Activated T-helper 17 cell treated with anti-CD3 and anti-CD28 coated beads, Interleukin-2, amount 50 U/mL, for 72 hours (primary cell): ENCODE data around the gene OR6V1. TPM values are rescaled to one million over a fixed set of nuclear protein-coding genes. Genes with fewer than 3 reads are reported as not detected.
"Not testable (repeated sequence)": the region's sequence is repeated elsewhere in the genome, so short reads cannot be mapped to it uniquely, and the experiment has no call there.

Experiments used
- ATAC-seq: fragments of 150-1000 bp; cut with Tn5 transposase; replicated peaks from 2 replicates; pipeline ENCODE4 v1.10.0; 2021; ENCODE audit warnings: mild to moderate bottlenecking, moderate library complexity
- H3K27ac Mint-ChIP-seq: one replicate; pipeline ENCODE4 v1.8.0; 2022; ENCODE audit warnings: mixed read lengths
- H3K27me3 Mint-ChIP-seq: one replicate; pipeline ENCODE4 v1.8.0; 2022; ENCODE audit warnings: mixed read lengths
- H3K36me3 Mint-ChIP-seq: one replicate; pipeline ENCODE4 v1.8.0; 2022; ENCODE audit warnings: low read depth, mild to moderate bottlenecking, mixed read lengths
- H3K4me1 Mint-ChIP-seq: one replicate; pipeline ENCODE4 v1.8.0; 2022; ENCODE audit warnings: mixed read lengths
- H3K4me3 Mint-ChIP-seq: one replicate; pipeline ENCODE4 v1.8.0; 2022; ENCODE audit warnings: mild to moderate bottlenecking, mixed read lengths
- H3K9me3 Mint-ChIP-seq: one replicate; pipeline ENCODE4 v1.8.0; 2022; ENCODE audit warnings: mixed read lengths
- total RNA-seq, 2 donors: library from RNA; stranded (reverse); gene quantifications; one replicate each; pipeline ENCODE4 v1.2.3, GENCODE V29; 2022

The OR6V1 gene
- total RNA-seq, 2 donors from 2014 or later: not detected

GRCh38 chr7:143055754-143056153 is 3.6 kb downstream of the OR6V1 start:
- no peak for ATAC-seq
- H3K4me3 Mint-ChIP-seq: no peak overlapping the region
- no peaks in the 10 kb centered on the region for H3K4me1 Mint-ChIP-seq
- H3K27ac Mint-ChIP-seq: no peak overlapping the region
- H3K9me3 Mint-ChIP-seq: no peaks in the 10 kb centered on the region
- H3K27me3 Mint-ChIP-seq: peaks cover 30% of the 10 kb centered on the region
- H3K36me3 Mint-ChIP-seq: no peaks in the 10 kb centered on the region

GRCh38 chr7:143063741-143064140 is 11.6 kb downstream of the OR6V1 start:
- ATAC-seq: no peak
- peaks cover 5% of the 10 kb centered on the region for H3K9me3 Mint-ChIP-seq
- H3K27me3 Mint-ChIP-seq: peaks cover 11% of the 10 kb centered on the region
- H3K27ac Mint-ChIP-seq: no peak overlapping the region
- no peak overlapping the region for H3K4me3 Mint-ChIP-seq
- no peaks in the 10 kb centered on the region for H3K36me3 Mint-ChIP-seq
- no peaks in the 10 kb centered on the region for H3K4me1 Mint-ChIP-seq

- Mint-ChIP-seq H3K36me3 (no peaks in the 10 kb centered on the region), H3K4me1 (no peaks in the 10 kb centered on the region), H3K4me3 (no peak overlapping the region), H3K27me3 (peaks cover 15% of the 10 kb centered on the region), H3K9me3 (no peaks in the 10 kb centered on the region), H3K27ac (no peak overlapping the region)
- ATAC-seq: no peak
These were observed 16.3 kb downstream of the OR6V1 start for GRCh38 chr7:143068446-143068845.

GRCh38 chr7:143069912-143070500 is 17.9 kb downstream of the OR6V1 start:
- Mint-ChIP-seq H3K4me3 (no peak overlapping the region), H3K36me3 (no peaks in the 10 kb centered on the region), H3K27me3 (peaks cover 18% of the 10 kb centered on the region), H3K4me1 (no peaks in the 10 kb centered on the region), H3K27ac (no peak overlapping the region), H3K9me3 (no peaks in the 10 kb centered on the region)
- no peak for ATAC-seq

- no peak for ATAC-seq
- Mint-ChIP-seq H3K9me3 (no peaks in the 10 kb centered on the region), H3K36me3 (no peaks in the 10 kb centered on the region), H3K27me3 (peaks cover 39% of the 10 kb centered on the region), H3K27ac (no peak overlapping the region), H3K4me3 (no peak overlapping the region), H3K4me1 (no peaks in the 10 kb centered on the region)
These were observed 21.4 kb downstream of the OR6V1 start for GRCh38 chr7:143073556-143073955.

GRCh38 chr7:143074141-143074540 is 22.0 kb downstream of the OR6V1 start:
- ATAC-seq: no peak
- Mint-ChIP-seq H3K9me3 (no peaks in the 10 kb centered on the region), H3K27ac (no peak overlapping the region), H3K27me3 (peaks cover 45% of the 10 kb centered on the region), H3K4me1 (no peaks in the 10 kb centered on the region), H3K4me3 (no peak overlapping the region), H3K36me3 (no peaks in the 10 kb centered on the region)

DNA sequence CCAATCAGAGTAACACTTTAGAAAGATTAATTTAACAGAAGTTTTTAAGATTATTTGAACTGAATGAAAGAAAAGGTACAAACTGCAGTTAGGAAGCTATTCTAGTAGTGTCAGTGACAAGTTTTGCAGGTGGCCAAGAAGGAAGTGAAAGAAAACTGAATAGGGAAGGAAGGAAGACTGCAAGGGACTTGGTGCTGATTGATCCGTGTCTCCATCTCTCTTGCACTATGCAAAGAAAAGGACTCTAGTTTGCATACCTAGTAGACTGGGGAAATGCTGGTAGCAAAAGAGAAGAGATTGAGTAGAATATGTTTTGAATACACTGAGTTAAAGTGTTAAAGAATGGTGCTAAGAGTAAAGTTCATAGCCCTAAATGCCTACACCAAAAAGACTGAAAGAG is 33.0 kb downstream of the OR6V1 start:
- peaks cover 39% of the 10 kb centered on the region for H3K27me3 Mint-ChIP-seq
- no peaks in the 10 kb centered on the region for H3K36me3 Mint-ChIP-seq
- H3K4me3 Mint-ChIP-seq: no peak overlapping the region
- no peaks in the 10 kb centered on the region for H3K4me1 Mint-ChIP-seq
- H3K27ac Mint-ChIP-seq: no peak overlapping the region
- peaks cover 14% of the 10 kb centered on the region for H3K9me3 Mint-ChIP-seq
- no peak for ATAC-seq

- not testable (repeated sequence) for H3K4me1 Mint-ChIP-seq, ATAC-seq, H3K27ac Mint-ChIP-seq, H3K4me3 Mint-ChIP-seq, H3K36me3 Mint-ChIP-seq
- Mint-ChIP-seq H3K9me3 (peaks cover 13% of the 10 kb centered on the region), H3K27me3 (peaks cover 39% of the 10 kb centered on the region)
These were observed 33.5 kb downstream of the OR6V1 start for GRCh38 chr7:143085610-143086009.

GRCh38 chr7:143088549-143089231 is 36.5 kb downstream of the OR6V1 start:
- not testable (repeated sequence) for H3K27ac Mint-ChIP-seq, H3K4me3 Mint-ChIP-seq, H3K4me1 Mint-ChIP-seq, H3K36me3 Mint-ChIP-seq, H3K9me3 Mint-ChIP-seq, ATAC-seq
- peaks cover 25% of the 10 kb centered on the region for H3K27me3 Mint-ChIP-seq

DNA sequence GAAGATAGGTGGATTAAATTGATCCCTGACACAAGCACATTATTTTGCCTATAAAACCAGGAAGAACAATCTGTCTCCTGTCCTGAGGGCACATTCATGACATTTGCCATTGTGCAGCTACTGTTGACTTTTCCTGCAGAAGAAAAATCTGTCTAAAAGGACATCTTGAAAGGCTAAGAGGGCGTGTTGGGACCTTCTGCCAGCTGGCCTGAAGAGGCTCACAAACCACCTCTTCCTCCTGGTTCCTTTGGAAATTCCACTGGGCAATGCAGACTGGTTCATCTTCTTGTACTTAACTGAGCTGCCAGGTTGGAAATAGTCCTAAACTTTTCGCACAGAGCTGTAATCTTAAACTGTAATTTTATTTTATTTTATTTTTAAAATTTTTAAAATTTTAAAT is 44.0 kb downstream of the OR6V1 start:
- no peak overlapping the region for H3K4me3 Mint-ChIP-seq
- no peaks in the 10 kb centered on the region for H3K36me3 Mint-ChIP-seq
- no peak overlapping the region for H3K27ac Mint-ChIP-seq
- H3K27me3 Mint-ChIP-seq: no peaks in the 10 kb centered on the region
- no peak for ATAC-seq
- peaks cover 8% of the 10 kb centered on the region for H3K9me3 Mint-ChIP-seq
- H3K4me1 Mint-ChIP-seq: no peaks in the 10 kb centered on the region

DNA sequence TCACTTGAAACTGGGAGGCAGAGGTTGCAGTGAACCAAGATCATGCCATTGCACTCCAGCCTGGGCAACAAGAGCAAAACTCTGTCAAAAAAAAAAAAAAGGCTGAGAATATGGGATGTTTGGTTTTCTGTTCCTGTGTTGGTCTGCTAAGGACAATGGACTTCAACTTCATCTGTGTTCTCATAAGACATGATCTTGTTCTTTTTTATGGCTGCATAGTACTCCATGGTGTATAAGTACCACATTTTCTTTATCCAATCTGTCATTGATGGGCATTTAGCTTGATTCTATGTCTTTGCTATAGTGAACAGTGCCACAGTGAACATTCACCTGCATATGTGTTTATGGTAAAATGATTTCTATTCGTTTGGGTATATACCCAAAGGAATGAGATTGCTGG is 47.4 kb downstream of the OR6V1 start:
- not testable (repeated sequence) for H3K27ac Mint-ChIP-seq, H3K36me3 Mint-ChIP-seq, H3K4me1 Mint-ChIP-seq, H3K4me3 Mint-ChIP-seq, H3K27me3 Mint-ChIP-seq, H3K9me3 Mint-ChIP-seq, ATAC-seq

Other genes starting within 250 kb of the OR6V1 start
- gene EPHB6, start 197.3 kb upstream of the OR6V1 start, total RNA-seq: 10 to 100 TPM in 1 of 2 donors, 1 to 10 TPM in 1; 8.0 to 14.9 TPM
- under 1 TPM in 1 of 2 donors, not detected in 1; 0.16 TPM for gene TRPV6, start 166.6 kb upstream of the OR6V1 start, total RNA-seq
- under 1 TPM in 1 of 2 donors, not detected in 1; 0.13 TPM for gene TRPV5, start 118.6 kb upstream of the OR6V1 start, total RNA-seq
- gene LLCFC1, start 112.9 kb upstream of the OR6V1 start, total RNA-seq: not detected
- 1 to 10 TPM in 1 of 2 donors, under 1 TPM in 1; 0.24 to 1.9 TPM for gene KEL, start 90.0 kb upstream of the OR6V1 start, total RNA-seq
- under 1 TPM in 1 of 2 donors, not detected in 1; 0.24 TPM for gene OR9A2, start 25.2 kb upstream of the OR6V1 start, total RNA-seq
- gene PIP, start 79.7 kb downstream of the OR6V1 start, total RNA-seq: not detected
- gene TAS2R39, start 131.1 kb downstream of the OR6V1 start, total RNA-seq: not detected
- not detected for gene TAS2R40, start 169.7 kb downstream of the OR6V1 start, total RNA-seq
- gene GSTK1, start 211.1 kb downstream of the OR6V1 start, total RNA-seq: 100 to 1,000 TPM; 214 to 269 TPM
- gene TMEM139, start 232.6 kb downstream of the OR6V1 start, total RNA-seq: 1 to 10 TPM in 1 of 2 donors, under 1 TPM in 1; 0.86 to 1.9 TPM
- gene CASP2, start 236.0 kb downstream of the OR6V1 start, total RNA-seq: 100 to 1,000 TPM; 110 to 119 TPM